ENCODE data around the gene UFC1.

DNA sequence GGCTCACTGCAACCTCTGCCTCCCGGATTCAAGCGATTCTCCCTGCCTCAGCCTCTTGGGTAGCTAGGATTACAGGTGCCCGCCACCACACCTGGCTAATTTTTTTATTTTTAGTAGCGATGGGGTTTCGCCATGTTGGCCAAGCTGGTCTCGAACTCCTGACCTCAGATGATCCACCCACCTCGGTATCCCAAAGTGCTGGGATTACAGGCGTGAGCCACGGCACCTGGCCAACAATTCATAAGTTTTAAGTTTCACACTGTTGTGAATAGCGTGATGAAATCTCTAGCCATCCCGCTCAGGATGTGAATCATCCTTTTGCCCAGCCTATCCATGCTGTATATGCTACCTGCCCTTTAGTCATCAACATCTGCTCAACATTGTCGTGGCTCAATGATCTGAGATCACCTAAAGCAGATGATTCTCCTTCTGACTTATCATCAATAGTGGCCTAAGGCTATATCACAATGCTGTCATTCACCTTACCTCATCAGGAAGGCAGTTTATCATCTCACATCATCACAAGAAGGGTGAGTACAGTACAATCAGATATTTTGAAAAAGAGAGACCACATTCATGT lies 38.6 kb upstream of the UFC1 start:
- TF ChIP-seq, protein P1, sequence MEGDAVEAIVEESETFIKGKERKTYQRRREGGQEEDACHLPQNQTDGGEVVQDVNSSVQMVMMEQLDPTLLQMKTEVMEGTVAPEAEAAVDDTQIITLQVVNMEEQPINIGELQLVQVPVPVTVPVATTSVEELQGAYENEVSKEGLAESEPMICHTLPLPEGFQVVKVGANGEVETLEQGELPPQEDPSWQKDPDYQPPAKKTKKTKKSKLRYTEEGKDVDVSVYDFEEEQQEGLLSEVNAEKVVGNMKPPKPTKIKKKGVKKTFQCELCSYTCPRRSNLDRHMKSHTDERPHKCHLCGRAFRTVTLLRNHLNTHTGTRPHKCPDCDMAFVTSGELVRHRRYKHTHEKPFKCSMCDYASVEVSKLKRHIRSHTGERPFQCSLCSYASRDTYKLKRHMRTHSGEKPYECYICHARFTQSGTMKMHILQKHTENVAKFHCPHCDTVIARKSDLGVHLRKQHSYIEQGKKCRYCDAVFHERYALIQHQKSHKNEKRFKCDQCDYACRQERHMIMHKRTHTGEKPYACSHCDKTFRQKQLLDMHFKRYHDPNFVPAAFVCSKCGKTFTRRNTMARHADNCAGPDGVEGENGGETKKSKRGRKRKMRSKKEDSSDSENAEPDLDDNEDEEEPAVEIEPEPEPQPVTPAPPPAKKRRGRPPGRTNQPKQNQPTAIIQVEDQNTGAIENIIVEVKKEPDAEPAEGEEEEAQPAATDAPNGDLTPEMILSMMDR (IDR thresholded peaks at IDR 0.05): no peak
- TF ChIP-seq POLR2A (IDR thresholded peaks at IDR 0.05): no peak
- TF ChIP-seq POLR2AphosphoS5 (IDR thresholded peaks at IDR 0.05): no peak

Data from gastroesophageal sphincter (tissue), 3 donors.